ENCODE measurements around the gene VSTM5.

DNA sequence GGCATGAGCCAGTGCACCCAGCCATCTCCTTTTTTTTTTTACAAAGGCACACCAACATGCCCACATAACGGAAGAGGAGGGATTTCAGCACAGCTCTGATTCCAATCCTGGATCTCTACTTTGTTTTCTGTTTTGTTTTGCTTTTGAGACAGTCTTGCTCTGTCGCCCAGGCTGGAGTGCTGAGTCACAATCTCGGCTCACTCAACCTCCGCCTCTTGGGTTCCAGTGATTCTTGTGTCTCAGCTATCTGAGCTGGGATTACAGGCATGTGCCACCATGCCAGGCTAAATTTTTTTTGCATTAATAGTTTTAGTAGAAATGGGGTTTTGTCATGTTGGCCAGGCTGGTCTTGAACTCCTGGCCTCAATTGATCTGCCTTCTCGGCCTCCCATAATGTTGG is 28.1 kb downstream of the VSTM5 start:
- TF ChIP-seq, protein P1, sequence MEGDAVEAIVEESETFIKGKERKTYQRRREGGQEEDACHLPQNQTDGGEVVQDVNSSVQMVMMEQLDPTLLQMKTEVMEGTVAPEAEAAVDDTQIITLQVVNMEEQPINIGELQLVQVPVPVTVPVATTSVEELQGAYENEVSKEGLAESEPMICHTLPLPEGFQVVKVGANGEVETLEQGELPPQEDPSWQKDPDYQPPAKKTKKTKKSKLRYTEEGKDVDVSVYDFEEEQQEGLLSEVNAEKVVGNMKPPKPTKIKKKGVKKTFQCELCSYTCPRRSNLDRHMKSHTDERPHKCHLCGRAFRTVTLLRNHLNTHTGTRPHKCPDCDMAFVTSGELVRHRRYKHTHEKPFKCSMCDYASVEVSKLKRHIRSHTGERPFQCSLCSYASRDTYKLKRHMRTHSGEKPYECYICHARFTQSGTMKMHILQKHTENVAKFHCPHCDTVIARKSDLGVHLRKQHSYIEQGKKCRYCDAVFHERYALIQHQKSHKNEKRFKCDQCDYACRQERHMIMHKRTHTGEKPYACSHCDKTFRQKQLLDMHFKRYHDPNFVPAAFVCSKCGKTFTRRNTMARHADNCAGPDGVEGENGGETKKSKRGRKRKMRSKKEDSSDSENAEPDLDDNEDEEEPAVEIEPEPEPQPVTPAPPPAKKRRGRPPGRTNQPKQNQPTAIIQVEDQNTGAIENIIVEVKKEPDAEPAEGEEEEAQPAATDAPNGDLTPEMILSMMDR (IDR thresholded peaks at IDR 0.05; ENCODE audit: low read length): no peak
- TF ChIP-seq EZH2 (IDR thresholded peaks at IDR 0.05; ENCODE audit: borderline replicate concordance, low read length): no peak
